GM12864 (cell line): ENCODE results near the gene WDR37.

Experiments
- DNase-seq: peaks from one replicate; pipeline ENCODE4 v3.0.0-alpha.2; 2011; ENCODE audit warnings: low read depth
- H3K4me3 ChIP-seq: 2 replicates; pipeline ENCODE4 v1.5.1; 2011; ENCODE audit warnings: mild to moderate bottlenecking, low read depth, low read length, control low read depth
- TF ChIP-seq, protein P1 (sequence below): IDR thresholded peaks from 2 replicates; pipeline ENCODE4 v1.5.1; 2011; ENCODE audit warnings: low read depth, mild to moderate bottlenecking, moderate library complexity, low read length, control low read depth, inconsistent platforms; ENCODE audit errors: missing control alignments

The WDR37 gene

GRCh38 chr10:1015688-1016087 is 40.5 kb upstream of the WDR37 start:
- DNase-seq = no peak
- TF ChIP-seq, protein P1, sequence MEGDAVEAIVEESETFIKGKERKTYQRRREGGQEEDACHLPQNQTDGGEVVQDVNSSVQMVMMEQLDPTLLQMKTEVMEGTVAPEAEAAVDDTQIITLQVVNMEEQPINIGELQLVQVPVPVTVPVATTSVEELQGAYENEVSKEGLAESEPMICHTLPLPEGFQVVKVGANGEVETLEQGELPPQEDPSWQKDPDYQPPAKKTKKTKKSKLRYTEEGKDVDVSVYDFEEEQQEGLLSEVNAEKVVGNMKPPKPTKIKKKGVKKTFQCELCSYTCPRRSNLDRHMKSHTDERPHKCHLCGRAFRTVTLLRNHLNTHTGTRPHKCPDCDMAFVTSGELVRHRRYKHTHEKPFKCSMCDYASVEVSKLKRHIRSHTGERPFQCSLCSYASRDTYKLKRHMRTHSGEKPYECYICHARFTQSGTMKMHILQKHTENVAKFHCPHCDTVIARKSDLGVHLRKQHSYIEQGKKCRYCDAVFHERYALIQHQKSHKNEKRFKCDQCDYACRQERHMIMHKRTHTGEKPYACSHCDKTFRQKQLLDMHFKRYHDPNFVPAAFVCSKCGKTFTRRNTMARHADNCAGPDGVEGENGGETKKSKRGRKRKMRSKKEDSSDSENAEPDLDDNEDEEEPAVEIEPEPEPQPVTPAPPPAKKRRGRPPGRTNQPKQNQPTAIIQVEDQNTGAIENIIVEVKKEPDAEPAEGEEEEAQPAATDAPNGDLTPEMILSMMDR = no peak
- no peak overlapping the region for H3K4me3 ChIP-seq

- TF ChIP-seq, protein P1 = no peak
- H3K4me3 ChIP-seq = no peak overlapping the region
- DNase-seq = no peak
Observed at GRCh38 chr10:1019362-1019761, 36.8 kb upstream of the WDR37 start.

DNA sequence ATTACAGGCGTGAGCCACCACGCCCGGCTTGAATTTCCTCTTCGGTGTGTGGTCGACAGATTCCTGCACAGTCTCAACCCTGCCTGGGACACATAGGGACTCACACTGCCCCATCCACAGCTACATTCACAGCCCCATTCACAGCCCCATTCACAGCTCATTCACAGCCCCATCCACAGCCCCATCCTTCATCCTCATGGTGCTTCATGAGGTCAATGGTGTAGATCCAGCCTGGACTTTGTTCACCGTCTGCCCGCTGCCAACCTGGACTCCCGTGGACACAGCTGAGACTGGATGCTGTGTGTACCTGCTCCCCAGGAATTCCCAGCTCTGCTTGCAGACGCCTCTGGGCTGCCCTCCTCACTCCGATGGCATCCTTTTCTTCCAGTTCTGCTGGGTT is 35.7 kb upstream of the WDR37 start:
- no peak overlapping the region for H3K4me3 ChIP-seq
- TF ChIP-seq, protein P1 = no peak
- DNase-seq = no peak

DNA sequence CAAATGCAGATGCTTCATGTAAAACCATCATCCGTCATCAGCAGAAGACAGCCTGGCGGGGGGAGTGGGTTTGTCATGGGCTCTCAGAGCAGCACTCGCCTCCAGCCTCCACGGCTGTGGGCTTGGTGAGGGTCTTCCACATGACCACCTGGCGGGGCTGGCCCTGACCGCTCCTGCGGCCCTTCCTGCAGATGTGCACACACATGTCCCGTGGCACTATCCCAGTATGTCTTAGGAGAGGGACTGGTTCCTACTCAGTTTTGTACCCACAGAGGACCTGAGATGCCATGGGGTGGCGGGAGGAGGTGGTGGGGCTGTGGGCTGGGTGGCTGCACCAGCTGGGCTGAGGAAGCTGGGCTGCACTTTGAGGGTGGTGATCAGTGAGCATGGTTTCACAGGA is 35.2 kb upstream of the WDR37 start:
- TF ChIP-seq, protein P1 = no peak
- no peak overlapping the region for H3K4me3 ChIP-seq
- DNase-seq = no peak

DNA sequence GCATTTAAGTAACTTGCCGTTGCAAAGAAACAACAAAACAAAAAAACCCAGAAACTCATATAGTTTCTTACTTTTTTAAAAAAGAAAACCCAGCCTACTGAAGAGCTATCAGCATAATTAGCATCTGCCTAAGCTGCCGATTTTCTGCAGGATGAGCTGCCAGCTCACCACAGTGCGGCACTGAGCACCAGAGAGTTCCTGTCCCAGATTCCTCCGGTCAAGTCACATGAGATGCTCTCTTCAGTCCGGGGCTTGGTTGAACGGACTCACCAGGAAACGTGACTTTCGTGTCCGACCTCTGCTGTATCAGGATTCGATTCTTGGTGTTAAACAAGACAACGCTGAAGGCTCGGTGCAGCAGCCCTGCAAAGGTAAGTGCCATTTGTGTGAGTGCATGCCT is 33.8 kb upstream of the WDR37 start:
- H3K4me3 ChIP-seq = no peak overlapping the region
- no peak for DNase-seq
- TF ChIP-seq, protein P1 = no peak

GRCh38 chr10:1024103-1024502 is 32.1 kb upstream of the WDR37 start:
- TF ChIP-seq, protein P1 = no peak

GRCh38 chr10:1025683-1026082 is 30.5 kb upstream of the WDR37 start, which contains the start of gene IDI2:
IDI2 (minus strand) TSS chr10:1025859; CDS start chr10:1024723, 1,136 bp downstream.
- TF ChIP-seq, protein P1 = no peak
- no peak for DNase-seq
- no peak within 1 kb of the TSS for H3K4me3 ChIP-seq

More at GRCh38 chr10:1024103-1024502, 32.1 kb upstream of the WDR37 start:
- no peak for DNase-seq
- no peak overlapping the region for H3K4me3 ChIP-seq
